ENCODE results near the gene M1AP.

GRCh38 chr2:74526649-74527230 is 121.4 kb downstream of the M1AP start:
- TF ChIP-seq POLR2A (IDR thresholded peaks at IDR 0.05) (no peak), CTCF (IDR thresholded peaks at IDR 0.05) (no peak)
